Fibroblast of skin of back (primary cell): Measurements from ENCODE around the gene RPN2.

ENCODE experiments used
- DNase-seq: peaks from one replicate; pipeline ENCODE4 v3.0.0-alpha.2; 2013

RPN2 gene

GRCh38 chr20:37185686-37186085 lies 6.6 kb downstream of the RPN2 start:
- no peak for DNase-seq

GRCh38 chr20:37188787-37189186 lies 9.7 kb downstream of the RPN2 start:
- DNase-seq: no peak

DNA sequence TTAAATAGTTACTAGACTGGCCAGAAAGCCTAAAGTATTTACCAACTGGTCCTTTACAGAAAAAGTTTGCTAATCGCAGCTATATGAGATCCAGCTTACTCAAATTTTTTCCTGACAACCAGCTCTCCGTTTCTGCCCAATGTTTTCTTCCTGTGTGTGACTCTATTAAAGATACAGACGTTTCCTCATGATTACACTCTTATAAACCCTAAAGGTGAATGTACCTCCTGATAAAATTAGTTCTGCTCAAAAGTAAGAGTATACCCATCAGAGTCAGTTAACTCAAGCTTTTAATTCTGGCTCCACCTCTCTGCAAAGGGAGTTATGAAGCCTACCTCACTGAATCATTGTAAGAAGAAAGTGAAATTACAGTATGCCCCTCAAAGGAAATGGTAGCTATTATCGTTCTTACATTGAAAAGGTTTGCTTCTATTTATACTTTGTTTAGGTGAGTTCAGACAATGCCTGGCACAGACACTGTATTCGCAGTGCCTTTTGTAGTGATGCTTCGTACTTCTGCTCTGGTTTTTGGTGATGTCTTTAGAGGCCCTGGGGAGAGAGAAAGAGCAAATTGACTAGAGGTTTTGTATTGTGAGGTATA lies 10.4 kb downstream of the RPN2 start:
- no peak for DNase-seq

GRCh38 chr20:37190354-37191112 lies 11.4 kb downstream of the RPN2 start:
- DNase-seq: no peak

GRCh38 chr20:37192137-37192854 lies 13.2 kb downstream of the RPN2 start:
- peak; percentile 82 for DNase-seq

DNA sequence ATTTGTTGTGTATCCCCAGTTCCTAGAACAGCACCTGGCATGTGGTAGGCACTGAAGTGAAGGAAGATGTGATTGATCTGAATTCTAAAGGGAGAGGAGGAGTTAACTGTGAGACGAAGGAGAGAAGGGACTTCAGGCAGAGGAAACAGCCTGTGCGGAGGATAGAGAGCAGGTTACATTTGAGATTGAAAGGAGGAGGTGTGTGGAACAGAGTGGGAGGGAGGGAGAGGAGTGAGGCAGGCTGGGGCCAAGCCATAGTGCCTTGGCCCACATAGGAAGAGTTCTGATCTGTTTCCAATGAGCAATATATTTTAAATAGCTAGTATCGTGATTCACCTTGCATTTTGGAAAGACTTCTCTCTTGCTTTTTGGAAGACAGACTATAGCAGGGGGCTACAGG lies 14.1 kb downstream of the RPN2 start:
- no peak for DNase-seq

- no peak for DNase-seq
Measured at GRCh38 chr20:37193821-37194220, 14.7 kb downstream of the RPN2 start.

- no peak for DNase-seq
Measured at GRCh38 chr20:37194621-37195417, 15.7 kb downstream of the RPN2 start.

DNA sequence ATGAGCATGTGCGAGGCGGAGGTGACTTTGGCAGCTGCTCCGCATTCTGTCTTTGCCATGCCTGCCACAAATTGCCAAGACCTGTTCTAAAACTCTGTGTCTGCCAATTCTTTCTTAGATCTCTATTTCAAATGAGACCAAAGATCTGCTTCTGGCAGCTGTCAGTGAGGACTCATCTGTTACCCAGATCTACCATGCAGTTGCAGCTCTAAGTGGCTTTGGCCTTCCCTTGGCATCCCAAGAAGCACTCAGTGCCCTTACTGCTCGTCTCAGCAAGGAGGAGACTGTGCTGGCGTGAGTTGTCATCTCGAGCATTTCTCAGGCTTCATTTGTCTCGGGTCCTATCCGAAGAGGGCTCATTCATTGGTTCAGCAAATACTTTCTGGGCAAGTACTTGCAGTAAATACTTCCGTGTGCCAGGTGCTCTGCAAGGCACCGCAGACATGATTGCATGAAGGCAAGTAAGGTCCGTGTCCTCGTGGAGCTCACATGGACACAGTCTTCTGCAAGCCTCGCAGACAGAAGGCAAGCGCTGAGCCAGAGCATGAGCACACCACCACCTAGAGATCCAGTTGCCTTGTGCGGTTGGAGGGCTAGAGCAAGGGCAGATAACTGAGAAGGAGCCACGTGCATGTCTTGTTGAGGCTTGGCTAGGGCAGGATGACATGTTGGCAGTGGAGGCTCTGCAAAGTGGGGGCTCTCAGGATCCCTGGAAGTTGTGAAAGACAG lies 20.0 kb downstream of the RPN2 start:
- DNase-seq: no peak

DNA sequence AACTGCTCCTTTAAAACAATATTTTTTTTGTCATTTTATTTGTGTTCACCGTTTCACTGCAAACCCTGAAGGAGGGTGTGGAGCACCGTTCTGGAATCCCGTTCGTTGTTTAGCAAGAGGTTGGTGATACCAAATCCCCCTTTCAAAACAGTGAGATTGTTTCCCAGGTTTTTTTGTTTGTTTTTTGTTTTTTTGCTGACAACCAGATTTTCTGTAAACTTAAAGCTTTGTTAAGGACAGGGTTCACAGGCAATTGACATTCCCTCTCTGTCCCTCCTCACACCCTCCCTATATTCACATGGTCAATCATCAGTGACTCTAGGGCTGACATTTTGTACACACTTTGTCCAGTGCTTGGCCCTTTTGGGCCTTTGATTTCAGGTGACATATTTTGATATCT lies 21.2 kb downstream of the RPN2 start:
- no peak for DNase-seq

GRCh38 chr20:37200926-37201826 lies 22.0 kb downstream of the RPN2 start:
- DNase-seq: no peak

GRCh38 chr20:37201827-37202162 lies 22.7 kb downstream of the RPN2 start:
- DNase-seq: no peak

GRCh38 chr20:37202267-37202943 lies 23.3 kb downstream of the RPN2 start:
- DNase-seq: peak; percentile 98

DNA sequence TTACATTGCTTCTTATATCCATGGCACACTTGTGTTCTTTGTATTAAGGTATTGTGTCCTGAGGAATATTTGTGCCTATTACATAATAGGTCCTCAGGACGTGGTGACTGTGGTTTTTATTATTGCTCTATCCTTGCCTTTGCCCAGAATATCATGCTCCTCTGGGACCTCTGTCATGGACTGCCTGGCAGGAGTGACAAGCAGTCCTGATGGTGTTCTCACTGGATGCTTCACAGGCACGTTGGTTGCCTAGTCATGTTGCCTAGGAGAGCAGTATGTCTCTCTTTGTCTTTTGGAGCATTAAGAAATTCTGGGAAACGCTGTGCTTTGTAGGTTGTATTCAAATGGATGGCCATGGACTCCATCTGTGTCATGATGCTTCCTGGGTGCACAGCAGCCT lies 24.9 kb downstream of the RPN2 start:
- DNase-seq: no peak

DNA sequence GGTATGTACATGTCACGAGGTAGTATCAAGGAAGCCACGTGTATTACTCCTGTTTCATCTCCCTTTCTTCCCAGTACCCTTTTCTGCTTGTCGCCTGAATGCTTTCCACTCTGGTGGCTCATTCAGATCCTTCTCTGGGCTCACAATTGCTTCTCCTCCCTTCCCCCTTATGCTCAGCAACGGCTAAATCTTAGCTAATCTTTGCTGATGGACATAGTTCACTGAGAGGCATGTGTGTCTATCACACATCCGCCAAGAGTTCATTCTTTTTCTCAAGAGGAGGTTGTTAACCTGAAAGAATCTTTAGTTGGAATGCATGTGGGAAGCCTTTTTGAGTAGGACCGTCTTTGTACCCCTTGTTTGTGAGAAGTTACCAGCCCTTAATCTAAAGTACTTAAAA lies 26.0 kb downstream of the RPN2 start:
- no peak for DNase-seq

- DNase-seq: no peak
Measured at GRCh38 chr20:37205794-37206193, 26.7 kb downstream of the RPN2 start.

DNA sequence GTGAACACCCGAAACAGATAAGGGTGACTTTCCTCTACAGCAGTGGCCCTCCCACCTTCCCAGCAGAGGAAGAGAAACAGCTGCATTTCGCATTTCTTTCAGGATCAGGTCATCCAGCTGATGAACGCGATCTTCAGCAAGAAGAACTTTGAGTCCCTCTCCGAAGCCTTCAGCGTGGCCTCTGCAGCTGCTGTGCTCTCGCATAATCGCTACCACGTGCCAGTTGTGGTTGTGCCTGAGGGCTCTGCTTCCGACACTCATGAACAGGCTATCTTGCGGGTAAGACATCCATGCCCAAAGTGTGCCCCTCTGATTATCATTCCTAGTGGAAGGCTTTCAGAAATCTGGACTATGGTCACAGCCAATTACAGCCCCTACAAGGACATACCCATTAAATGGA lies 28.0 kb downstream of the RPN2 start:
- no peak for DNase-seq

- DNase-seq: no peak
Measured at GRCh38 chr20:37209193-37209592, 30.1 kb downstream of the RPN2 start.

- DNase-seq: no peak
Measured at GRCh38 chr20:37209661-37210314, 30.7 kb downstream of the RPN2 start.

DNA sequence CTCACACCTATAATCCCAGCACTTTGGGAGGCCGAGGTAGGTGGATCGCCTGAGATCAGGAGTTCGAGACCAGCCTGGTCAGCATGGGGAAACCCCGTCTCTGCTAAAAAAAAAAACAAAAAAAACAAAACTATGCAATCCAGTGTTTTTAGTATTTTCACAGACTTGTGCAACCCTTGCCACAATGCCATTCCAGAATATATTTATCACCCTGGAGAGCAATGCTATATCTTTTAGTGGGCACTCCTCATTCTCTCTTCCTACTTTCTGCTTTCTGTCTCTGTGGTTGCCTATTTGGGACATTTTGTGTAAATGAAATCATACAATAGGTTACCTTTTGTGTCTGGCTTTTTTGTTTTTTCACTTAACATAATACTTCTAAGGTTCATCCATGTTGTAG lies 39.3 kb downstream of the RPN2 start:
- DNase-seq: no peak
